HG03064 (cell line): ENCODE results near the gene ST8SIA5.

Source experiments
- ATAC-seq: cut with Tn5 transposase; IDR thresholded peaks from one replicate; pipeline ENCODE4 v1.9.1; 2021; ENCODE audit warnings: low read depth; ENCODE audit not compliant: unreplicated experiment

The ST8SIA5 gene

DNA sequence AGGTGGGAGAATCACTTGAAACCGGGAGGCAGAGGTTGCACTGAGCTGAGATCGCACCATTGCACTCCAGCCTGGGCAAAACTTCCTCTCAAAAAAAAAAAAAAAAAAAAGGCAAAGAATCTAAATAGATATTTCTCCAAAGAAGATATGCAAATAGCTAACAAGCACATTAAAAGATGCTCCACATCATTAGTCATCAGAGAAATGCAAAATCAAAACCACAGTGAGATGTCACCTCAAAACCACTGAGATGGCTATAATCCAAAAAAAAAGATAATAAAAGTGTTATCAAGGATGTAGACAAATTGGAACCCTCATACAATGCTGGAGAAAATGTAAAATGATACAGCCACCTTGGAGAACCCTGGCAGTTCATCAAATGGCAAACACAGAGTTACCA lies 8.4 kb downstream of the ST8SIA5 start:
- ATAC-seq = no peak

DNA sequence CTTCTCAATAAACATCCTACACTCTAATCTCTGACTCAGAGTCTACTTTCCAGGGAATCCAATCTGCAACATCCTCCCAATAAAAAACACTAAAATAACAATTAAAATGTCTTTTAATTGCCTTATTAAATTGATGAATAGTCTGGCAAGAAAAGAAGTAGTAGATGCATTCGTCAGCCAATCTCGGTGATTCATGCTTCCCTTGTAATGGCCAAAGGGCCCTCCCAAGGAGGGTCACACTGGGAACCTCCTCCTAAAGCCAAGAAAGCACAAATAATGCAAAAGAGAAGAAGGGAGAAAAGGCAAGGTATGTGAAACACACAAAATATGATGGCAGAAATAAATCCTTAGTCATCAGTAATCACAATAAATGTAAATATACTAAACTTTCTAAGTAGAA lies 16.8 kb downstream of the ST8SIA5 start:
- no peak for ATAC-seq

DNA sequence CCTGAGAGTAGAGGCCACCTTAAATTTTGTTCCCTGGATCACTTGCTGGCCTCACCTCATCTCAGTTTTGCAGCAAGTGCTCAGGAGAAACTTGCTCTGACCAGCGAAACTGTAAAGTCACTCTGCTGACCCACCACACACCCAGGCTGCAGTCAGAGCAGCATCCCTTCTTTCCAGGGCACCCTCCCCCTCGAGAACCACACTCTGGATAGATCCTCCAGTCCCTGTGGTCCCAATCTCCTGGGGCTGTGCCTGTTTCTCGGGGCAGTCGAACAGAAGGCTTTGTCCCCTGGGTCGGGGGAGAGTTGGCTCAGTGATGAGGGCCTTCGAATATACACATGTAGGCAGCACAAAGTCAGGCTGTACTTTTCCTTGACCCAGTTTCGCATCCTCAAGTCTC lies 18.4 kb downstream of the ST8SIA5 start:
- no peak for ATAC-seq

- ATAC-seq = no peak
Measured at GRCh38 chr18:46736736-46737135, 20.1 kb downstream of the ST8SIA5 start.

GRCh38 chr18:46736135-46736534 lies 20.7 kb downstream of the ST8SIA5 start:
- ATAC-seq = no peak

- ATAC-seq = no peak
Measured at GRCh38 chr18:46734981-46735380, 21.9 kb downstream of the ST8SIA5 start.

GRCh38 chr18:46733872-46734271 lies 23.0 kb downstream of the ST8SIA5 start:
- ATAC-seq = no peak

GRCh38 chr18:46732801-46733200 lies 24.1 kb downstream of the ST8SIA5 start:
- ATAC-seq = no peak

- ATAC-seq = no peak
Measured at GRCh38 chr18:46732201-46732600, 24.7 kb downstream of the ST8SIA5 start.

GRCh38 chr18:46731316-46731715 lies 25.5 kb downstream of the ST8SIA5 start:
- no peak for ATAC-seq

DNA sequence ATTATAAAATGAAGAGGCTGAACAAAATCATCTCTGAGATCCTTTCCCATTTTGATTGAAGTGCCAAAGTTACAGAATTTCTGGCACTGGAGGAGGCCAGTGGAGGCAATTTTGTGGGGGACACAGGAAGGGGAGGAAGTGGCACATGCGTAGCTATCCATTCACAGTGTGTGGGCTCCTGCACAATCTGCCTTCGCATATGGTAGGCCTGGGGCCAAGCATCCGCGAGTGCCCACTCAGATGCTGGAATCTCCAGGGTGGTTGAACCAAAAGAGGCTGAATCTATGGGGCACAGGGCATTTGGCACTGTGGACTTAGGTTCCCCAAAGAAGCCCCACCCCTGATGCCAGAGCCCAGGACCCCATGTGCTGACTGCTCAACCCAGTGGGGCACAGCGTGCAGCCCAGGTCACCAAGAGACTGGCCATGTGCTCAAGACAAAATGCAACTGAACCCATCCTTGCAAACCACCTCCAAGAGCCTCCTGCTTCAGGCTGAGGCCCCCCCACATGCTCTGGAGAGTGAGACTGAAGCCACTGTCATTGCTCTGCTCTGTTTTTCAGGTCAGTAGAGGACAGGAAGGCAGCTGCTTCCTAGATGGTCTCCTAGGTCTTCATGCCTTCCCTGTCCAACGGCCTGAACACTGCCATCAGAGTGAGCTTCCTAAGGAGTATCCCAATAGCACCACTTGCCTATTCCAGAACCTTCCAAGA lies 28.5 kb downstream of the ST8SIA5 start:
- no peak for ATAC-seq

DNA sequence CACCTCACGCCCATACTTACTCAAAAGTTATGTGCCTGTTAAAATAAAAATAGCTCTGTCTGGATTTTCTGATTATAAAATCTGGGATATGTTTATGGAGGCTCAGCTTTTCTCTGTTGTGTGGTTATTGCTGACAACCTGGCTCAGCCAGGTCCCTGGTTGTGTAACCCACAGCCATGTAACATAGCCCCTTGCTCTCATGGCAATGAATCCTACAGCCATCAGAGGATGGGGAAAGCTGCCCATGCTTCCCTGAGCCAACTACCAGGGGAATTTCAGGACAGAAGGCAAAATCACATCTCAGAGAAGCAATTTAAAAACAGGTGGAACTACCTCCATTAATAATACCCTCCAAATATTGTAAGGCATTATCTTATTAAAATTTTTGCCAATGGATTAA lies 29.7 kb downstream of the ST8SIA5 start:
- no peak for ATAC-seq

GRCh38 chr18:46725310-46725709 lies 31.5 kb downstream of the ST8SIA5 start:
- no peak for ATAC-seq

- ATAC-seq = no peak
Measured at GRCh38 chr18:46723856-46724415, 32.9 kb downstream of the ST8SIA5 start.

- no peak for ATAC-seq
Measured at GRCh38 chr18:46722051-46722450, 34.8 kb downstream of the ST8SIA5 start.

DNA sequence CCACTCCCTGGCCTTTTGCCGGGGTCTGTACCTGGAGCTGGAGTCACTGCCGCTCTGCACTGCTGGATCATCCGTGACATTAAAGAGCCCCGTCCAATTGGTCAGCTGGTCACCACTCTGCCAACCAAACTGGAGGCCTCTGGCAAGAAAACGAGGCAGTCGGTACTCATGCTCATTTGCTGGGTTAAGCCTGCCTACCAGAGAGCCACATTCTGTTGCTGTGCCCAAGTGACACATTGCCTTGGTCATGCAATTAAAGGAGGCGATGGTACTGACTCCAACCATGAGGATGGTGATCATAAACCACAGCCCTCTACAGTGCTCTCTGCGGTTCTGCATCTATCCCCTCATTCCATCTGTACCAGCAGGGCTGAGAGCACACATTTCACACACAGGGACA lies 35.5 kb downstream of the ST8SIA5 start:
- no peak for ATAC-seq

GRCh38 chr18:46720521-46720920 lies 36.3 kb downstream of the ST8SIA5 start:
- no peak for ATAC-seq

GRCh38 chr18:46720092-46720491 lies 36.8 kb downstream of the ST8SIA5 start:
- ATAC-seq = no peak

DNA sequence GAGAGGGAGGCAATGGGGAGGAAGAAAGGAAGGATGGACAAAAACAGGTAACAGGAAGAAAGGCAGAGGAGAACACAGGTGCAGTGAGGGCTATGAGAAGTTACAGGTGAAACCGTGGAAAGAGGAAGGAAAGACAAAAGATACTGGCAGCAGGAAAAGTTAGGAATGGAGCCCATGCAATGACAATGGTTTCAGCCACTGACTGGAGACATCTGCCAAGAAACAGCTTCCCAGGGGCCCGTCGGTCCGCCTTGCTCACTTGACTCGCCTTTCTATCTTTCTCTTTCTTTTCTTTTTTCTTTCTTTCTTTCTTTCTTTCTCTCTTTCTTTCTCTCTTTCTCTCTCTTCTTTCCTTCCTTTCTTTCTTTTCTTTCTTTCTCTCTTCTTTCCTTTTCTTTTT lies 37.5 kb downstream of the ST8SIA5 start:
- no peak for ATAC-seq

DNA sequence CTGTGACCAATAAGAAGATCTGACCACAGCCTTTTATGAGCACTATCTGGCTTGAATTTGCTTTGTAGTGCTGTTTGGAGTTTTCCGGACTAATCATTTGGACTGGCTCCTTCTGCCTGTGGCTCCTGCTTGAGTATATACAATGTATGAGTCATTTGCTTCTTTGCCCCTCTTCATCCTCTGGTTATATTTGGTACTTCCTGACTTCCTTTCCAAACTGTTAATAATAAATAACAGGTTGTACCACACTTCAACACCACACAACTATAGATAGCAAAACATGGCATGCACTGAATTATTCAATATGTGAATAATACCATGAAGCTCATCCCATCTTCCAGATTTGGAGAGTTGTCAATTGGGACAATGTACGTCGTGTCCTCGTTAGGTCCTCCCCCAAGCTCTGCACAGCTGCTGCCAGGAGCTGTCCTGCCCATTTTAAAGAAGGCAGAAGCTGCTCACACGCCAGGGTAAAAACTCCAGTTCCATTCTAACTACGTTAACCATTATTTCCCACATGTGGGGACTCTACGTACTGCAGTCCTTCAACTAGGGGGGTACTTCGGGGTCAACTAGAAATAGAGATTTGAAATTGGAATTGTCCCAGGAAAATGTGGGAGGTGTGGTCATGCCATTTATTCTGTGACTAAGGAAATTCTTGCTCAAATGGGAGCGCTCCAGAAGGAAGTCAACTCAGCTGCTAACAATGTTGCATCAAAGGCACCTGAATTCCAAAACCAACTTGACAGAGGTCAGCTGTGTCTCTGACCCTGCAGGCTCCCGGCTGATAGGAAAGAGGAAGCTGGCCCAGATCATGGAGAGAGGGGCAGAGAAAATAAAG lies 38.1 kb downstream of the ST8SIA5 start:
- ATAC-seq = no peak

- ATAC-seq = no peak
Measured at GRCh38 chr18:46716827-46717226, 40.0 kb downstream of the ST8SIA5 start.

- ATAC-seq = no peak
Measured at GRCh38 chr18:46716336-46716735, 40.5 kb downstream of the ST8SIA5 start.
